Neural cell (in vitro differentiated cells): ENCODE data around the gene PSEN1.

ENCODE experiments used
- EP300 ChIP-seq: fragments of 450-650 bp; conservative IDR thresholded peaks from 2 replicates; pipeline ENCODE4 v1.6.1; 2014; ENCODE audit warnings: antibody characterized with exemption, mild to moderate bottlenecking, moderate library complexity; ENCODE audit not compliant: poor library complexity, severe bottlenecking
- EZH2 ChIP-seq: fragments of 200-600, 300-800 bp; shearing (Covaris generic), sonication (generic); IDR thresholded peaks from 2 replicates; pipeline ENCODE4 v1.6.1; 2014; ENCODE audit warnings: antibody characterized with exemption, low read length, borderline replicate concordance, mild to moderate bottlenecking; ENCODE audit not compliant: insufficient read depth, poor library complexity, severe bottlenecking
- POLR2AphosphoS5 ChIP-seq: IDR thresholded peaks from 2 replicates; pipeline ENCODE4 v1.6.1; 2012
- RAD21 ChIP-seq: fragments of 450-650 bp; conservative IDR thresholded peaks from 2 replicates; pipeline ENCODE4 v1.6.1; 2014; ENCODE audit warnings: antibody characterized with exemption, mild to moderate bottlenecking, moderate library complexity
- SMC3 ChIP-seq: fragments of 450-650 bp; conservative IDR thresholded peaks from 2 replicates; pipeline ENCODE4 v1.6.1; 2014; ENCODE audit warnings: antibody characterized with exemption, mild to moderate bottlenecking, moderate library complexity; ENCODE audit not compliant: poor library complexity
- TAF1 ChIP-seq: IDR thresholded peaks from 2 replicates; pipeline ENCODE4 v1.6.1; 2012; ENCODE audit warnings: low read depth
- TF ChIP-seq, protein P1 (sequence below): fragments of 450-650 bp; IDR thresholded peaks from 2 replicates; pipeline ENCODE4 v1.5.1; 2014; ENCODE audit warnings: antibody characterized with exemption, mild to moderate bottlenecking, moderate library complexity; ENCODE audit not compliant: poor library complexity, severe bottlenecking
- TF ChIP-seq, protein P2 (sequence below): IDR thresholded peaks from 2 replicates; pipeline ENCODE4 v1.6.1; 2012; ENCODE audit warnings: borderline replicate concordance

DNA sequence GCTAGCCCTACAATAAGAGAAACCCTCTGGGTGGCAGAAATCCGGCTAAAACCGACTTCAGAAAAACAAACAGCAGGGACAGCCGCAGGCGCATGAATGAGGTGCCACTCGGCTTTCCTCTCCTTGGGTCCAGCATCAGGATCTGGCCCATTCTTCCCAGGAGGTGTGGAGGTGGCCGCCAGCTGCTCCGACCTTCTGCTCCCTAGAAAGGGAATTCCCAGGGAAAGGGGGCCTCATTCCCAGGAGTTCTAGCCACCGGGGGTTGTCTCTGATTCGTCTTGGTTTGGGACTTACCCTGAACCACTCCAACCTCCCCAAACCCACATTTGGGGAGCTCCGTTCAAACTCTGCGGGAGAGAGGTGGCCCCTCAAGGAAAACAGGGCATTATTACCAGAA lies 114.0 kb downstream of the PSEN1 start:
- TF ChIP-seq, protein P1, sequence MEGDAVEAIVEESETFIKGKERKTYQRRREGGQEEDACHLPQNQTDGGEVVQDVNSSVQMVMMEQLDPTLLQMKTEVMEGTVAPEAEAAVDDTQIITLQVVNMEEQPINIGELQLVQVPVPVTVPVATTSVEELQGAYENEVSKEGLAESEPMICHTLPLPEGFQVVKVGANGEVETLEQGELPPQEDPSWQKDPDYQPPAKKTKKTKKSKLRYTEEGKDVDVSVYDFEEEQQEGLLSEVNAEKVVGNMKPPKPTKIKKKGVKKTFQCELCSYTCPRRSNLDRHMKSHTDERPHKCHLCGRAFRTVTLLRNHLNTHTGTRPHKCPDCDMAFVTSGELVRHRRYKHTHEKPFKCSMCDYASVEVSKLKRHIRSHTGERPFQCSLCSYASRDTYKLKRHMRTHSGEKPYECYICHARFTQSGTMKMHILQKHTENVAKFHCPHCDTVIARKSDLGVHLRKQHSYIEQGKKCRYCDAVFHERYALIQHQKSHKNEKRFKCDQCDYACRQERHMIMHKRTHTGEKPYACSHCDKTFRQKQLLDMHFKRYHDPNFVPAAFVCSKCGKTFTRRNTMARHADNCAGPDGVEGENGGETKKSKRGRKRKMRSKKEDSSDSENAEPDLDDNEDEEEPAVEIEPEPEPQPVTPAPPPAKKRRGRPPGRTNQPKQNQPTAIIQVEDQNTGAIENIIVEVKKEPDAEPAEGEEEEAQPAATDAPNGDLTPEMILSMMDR = no peak
- TF ChIP-seq, protein P2, sequence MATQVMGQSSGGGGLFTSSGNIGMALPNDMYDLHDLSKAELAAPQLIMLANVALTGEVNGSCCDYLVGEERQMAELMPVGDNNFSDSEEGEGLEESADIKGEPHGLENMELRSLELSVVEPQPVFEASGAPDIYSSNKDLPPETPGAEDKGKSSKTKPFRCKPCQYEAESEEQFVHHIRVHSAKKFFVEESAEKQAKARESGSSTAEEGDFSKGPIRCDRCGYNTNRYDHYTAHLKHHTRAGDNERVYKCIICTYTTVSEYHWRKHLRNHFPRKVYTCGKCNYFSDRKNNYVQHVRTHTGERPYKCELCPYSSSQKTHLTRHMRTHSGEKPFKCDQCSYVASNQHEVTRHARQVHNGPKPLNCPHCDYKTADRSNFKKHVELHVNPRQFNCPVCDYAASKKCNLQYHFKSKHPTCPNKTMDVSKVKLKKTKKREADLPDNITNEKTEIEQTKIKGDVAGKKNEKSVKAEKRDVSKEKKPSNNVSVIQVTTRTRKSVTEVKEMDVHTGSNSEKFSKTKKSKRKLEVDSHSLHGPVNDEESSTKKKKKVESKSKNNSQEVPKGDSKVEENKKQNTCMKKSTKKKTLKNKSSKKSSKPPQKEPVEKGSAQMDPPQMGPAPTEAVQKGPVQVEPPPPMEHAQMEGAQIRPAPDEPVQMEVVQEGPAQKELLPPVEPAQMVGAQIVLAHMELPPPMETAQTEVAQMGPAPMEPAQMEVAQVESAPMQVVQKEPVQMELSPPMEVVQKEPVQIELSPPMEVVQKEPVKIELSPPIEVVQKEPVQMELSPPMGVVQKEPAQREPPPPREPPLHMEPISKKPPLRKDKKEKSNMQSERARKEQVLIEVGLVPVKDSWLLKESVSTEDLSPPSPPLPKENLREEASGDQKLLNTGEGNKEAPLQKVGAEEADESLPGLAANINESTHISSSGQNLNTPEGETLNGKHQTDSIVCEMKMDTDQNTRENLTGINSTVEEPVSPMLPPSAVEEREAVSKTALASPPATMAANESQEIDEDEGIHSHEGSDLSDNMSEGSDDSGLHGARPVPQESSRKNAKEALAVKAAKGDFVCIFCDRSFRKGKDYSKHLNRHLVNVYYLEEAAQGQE = no peak
- TF ChIP-seq EZH2 = no peak
- TF ChIP-seq POLR2AphosphoS5 = no peak
- no peak for TF ChIP-seq SMC3
- TF ChIP-seq TAF1 = no peak
- no peak for TF ChIP-seq RAD21
- TF ChIP-seq EP300 = no peak
